Tibial nerve (tissue), 4 donors: ENCODE measurements around the gene PKNOX2.

ENCODE experiments used
- CTCF ChIP-seq, 5 experiments: fragments of 200-600 bp in 3 of 5; fragments of 450-650 bp in 2 of 5; sonication (generic) in 3 of 5; IDR thresholded peaks; one replicate each; pipeline ENCODE4 v1.5.1; 2016 to 2019; ENCODE audit warnings: antibody characterized with exemption in 5 of 5, mild to moderate bottlenecking in 3 of 5, moderate library complexity in 2 of 5
- EP300 ChIP-seq, 2 donors: sonication (generic); formaldehyde crosslinking; IDR thresholded peaks; one replicate each; pipeline ENCODE4 v1.6.1; 2017; ENCODE audit warnings: antibody characterized with exemption in 2 of 2, mild to moderate bottlenecking in 1 of 2

- TF ChIP-seq EP300 (IDR thresholded peaks at IDR 0.05), result no peak
- no peak for TF ChIP-seq CTCF (IDR thresholded peaks at IDR 0.05)
Measured at GRCh38 chr11:125312391-125312790, 147.8 kb downstream of the PKNOX2 start.
